Stomach (tissue), 4 donors: Measurements from ENCODE around the gene TARBP1.

Source experiments
- CTCF ChIP-seq, 7 experiments: fragments of 450-650 bp in 4 of 7; fragments of 200-600 bp in 3 of 7; sonication (generic) in 3 of 7; IDR thresholded peaks; one replicate each; pipeline ENCODE4 v1.5.1; 2016 to 2019; ENCODE audit warnings: antibody characterized with exemption in 7 of 7, control low read depth in 2 of 7, mild to moderate bottlenecking in 1 of 7
- POLR2A ChIP-seq, 4 donors: fragments of 450-650 bp; IDR thresholded peaks; one replicate each; pipeline ENCODE4 v1.6.1; 2016; ENCODE audit warnings: antibody characterized with exemption in 4 of 4, control low read depth in 2 of 4, mild to moderate bottlenecking in 1 of 4, moderate library complexity in 1 of 4

- TF ChIP-seq CTCF (IDR thresholded peaks at IDR 0.05) (no peak), POLR2A (IDR thresholded peaks at IDR 0.05) (no peak)
Measured at GRCh38 chr1:234499943-234500245, 20.9 kb upstream of the TARBP1 start.
